ENCODE measurements around the gene PROSER3.

GRCh38 chr19:35759697-35760096 is 1.7 kb downstream of the PROSER3 start:
- TF ChIP-seq TOX (CRISPR knock-in tag; IDR thresholded peaks at IDR 0.05; ENCODE audit: borderline replicate concordance) (no peak), BACH2 (CRISPR knock-in tag; IDR thresholded peaks at IDR 0.05; ENCODE audit: borderline replicate concordance) (no peak), ZNF565 (CRISPR knock-in tag; conservative IDR thresholded peaks at IDR 0.05; ENCODE audit: low read depth) (no peak)

Data from SK-N-SH treated with all-trans-retinoic acid at 6 μM for 48 hours (cell line).